ENCODE data around the gene OPCML.

The OPCML gene

DNA sequence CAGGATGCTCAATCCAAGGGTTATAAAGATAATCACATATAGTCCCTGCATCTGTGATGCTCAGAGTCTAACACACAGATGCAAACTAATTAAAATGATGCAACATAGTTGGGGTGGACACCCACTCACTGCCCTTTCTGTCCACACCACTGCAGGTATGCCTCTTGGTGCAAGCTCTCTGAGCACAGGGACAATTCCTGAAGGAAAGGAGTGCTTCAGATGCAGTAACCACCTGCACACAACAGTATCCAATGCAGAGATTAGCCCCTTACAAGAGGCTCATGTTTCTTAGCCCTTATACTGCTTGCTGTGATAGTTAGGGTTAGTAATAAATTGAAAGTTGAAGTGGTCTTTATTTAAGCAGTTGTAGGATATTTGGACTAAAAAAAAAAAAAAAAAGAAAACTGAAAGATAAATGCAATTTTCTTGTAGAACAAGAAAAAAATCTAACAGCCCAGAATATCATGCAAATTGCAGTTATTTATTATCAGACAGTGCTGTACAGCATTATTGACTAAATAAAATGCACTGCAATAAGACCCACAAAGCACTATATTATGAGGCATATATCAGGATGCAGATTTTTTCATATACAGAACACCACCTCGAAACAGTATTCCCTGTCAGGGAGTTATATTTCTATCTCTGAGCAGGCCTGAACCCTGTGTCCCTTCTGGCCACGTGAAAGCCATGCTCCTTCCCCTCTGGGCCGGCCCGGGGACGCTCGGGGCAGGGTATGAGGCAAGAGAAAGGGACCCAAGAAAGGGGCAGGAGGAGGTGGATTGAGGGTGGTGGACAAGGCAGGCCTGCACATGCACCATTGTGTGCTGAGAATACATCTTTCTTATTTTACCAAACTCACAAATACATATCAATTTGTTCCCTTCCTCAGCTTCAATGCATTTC is 260.2 kb downstream of the OPCML start:
- no peak for DNase-seq

DNA sequence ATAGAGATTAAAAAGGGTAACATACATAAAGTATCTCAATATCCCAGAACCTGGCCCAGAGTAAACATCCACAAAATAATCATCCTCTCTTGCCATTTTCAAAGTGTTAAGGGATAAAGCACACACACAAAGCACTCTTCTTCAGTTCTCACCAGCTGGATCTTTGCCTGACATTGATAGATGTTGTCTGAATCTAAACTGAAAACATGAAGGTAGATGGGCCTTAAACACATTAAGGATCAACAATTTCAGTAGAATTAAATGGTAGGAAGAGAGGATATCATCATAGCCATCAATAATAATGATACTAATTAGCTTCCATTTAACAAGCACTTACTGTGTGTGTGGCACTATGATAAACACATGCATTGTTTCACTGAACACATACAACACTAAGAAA is 261.1 kb downstream of the OPCML start:
- no peak for DNase-seq

DNA sequence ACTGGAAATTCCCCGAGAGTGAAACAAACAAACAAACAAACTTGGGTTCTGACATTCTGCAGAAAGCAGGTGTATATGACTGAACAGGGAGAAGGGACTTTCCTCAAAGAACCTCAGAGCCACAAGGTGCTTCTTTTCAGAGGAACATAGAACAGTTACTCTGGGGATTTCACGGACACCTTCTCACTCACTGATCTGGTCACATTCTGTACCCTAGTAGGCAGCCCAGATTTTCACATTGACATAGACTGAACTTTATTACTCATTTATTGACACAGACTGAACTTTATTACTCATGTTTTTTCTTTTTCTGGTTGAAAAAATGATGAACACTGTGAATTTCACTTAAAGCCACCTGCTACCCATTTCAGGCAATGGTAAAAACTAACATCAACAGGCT is 263.0 kb downstream of the OPCML start:
- no peak for DNase-seq

DNA sequence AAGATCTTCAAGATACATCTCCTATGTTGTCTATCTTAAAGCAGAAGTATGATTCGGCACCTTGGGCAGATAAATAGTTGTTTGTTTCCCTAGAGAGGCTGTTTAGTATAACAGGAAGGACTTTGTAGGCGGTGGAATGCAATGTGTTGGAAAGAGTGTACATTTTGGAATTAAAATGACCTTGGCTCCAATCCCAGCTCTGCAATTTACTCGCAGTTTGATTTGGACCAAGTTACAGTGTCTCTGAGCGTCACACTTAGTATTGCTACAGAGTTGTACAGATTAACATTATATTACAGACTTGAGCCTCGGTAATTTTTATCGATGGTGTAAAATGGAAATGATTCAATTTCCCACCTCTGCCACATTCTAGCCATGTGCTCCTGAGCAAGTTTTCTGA is 265.3 kb downstream of the OPCML start:
- no peak for DNase-seq

DNA sequence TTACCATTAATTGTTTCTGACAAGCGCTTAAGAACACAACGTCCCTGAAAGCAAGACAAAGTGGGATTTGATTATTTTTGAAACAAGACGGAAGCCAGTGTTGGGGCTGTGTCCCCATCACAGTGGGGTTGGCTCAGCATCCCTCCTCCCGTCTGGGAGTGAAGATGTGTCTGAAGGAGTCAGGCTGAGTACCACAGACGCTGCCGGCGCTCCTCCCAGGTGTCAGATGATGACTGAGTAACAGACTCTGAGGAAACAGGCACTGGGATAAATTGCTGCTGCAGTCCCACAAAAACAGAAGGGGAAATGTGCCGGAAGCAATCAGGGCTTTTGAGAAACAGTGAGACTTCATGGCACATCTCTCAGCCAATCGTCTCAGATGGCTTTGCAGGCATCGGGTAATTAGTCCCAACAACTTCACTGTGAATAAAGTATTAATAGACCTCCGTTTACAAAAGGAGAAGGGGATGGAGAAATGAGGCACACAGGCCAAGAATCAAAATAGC is 266.7 kb downstream of the OPCML start:
- DNase-seq: no peak

DNA sequence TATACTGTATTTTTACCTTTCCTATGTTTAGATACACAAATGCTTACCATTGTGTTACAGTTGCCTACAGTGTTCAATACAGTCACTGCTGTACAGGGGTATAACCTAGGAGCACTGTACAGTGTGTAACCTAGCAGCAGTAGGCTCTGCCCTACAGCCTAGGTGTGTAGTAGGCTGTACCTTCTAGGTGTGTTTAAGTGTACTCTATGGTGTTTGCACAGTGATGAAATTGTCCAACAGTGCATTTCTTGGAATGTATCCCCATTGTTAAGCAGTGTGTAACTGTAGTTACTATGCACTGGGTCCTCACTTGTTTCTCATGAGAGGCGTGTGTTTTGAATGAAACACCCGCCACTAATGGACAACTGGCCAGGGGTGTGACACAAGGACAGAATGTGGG is 269.0 kb downstream of the OPCML start:
- DNase-seq: no peak

DNA sequence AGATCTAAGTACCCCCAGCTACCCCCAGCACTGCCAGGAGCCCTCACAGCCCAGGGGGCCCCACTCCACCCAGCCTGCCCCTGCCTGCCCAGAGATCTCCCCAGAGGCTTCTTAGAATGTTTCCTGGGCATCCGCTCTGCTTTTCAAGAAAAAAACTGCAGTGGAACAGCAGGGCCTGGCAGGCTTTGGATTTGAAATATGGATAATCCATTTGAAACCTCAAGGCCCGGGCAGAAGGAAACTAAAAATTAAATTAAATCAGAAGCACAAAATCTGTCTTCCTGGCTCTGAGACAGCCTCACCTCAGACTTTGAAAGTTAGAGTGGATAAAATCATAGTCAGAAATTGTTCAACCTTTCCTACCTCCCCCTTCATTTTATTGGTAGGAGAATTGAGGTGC is 273.6 kb downstream of the OPCML start:
- no peak for DNase-seq

DNA sequence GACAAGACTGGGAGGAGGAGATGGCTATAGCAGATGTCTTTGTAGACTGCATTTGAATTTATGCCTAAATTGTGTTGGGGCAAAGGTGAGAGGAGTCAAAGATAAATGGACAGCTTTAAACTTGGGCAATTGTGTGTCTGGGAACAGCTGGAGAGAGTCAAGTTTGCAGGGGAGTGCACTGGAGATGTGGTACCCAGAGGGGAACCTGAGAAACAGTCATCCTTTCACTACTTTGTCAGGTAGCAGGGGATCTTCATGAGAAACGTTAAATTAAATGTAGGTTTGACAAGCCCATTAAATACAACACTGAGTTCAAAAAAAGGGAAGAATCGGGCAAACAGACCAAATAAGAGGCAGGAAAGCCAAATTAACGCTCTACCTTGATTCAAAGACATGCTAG is 277.7 kb downstream of the OPCML start:
- no peak for DNase-seq

DNA sequence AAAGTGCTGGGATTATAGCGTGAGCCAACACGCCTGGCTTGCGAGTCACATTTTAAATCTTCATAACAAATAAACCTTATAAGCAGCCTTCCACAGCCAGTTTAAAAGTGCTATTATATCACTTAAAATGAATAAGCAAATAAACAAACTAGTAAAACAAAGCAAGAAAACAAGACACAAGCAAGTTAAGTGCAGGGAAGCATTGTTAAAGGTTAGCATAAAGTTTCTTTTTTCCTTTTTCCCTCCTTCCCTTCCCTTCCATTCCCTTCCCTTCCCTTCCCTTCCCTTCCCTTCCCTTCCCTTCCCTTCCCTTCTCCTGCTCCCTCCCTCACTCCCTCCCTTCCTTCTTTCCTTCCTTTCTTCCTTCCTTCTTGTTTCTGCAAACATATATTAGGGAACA is 278.7 kb downstream of the OPCML start:
- no peak for DNase-seq

DNA sequence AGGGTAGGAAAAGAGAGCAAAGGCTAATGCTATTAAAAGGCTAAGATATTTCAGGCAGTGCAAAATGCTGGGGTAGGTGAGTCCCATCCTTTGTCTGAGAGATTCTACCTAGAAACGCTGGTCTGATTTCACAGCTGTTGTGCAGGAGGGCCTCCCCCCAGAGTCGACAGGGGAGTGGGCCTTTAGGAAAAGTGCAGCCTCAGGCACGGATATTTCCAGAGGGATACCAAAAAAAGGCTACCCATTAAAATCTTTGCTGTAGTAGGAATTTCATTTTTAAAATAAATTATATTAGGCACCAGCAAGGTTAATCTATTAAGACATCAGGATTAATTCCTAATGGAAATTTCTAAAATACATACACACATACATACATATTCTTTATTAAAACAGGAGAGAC is 280.5 kb downstream of the OPCML start:
- DNase-seq: no peak

DNA sequence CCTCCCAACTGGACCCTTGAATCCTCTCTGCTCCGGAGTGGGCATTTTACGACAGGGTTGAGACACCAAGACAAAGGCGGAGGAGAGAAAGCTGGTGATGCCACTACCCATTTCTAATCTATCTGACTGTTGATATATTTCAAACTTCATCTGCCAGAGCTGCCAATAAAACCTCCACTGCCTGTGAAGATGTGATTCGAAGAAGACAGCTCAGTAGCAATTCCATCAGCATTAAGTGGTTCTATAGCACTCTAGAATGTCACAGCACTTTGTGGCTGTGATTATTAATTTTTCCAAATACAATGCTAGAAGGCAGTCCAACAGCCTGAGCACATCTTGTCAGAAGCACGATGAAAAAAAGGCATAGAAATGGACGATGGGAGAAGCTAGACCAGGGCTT is 282.8 kb downstream of the OPCML start:
- no peak for DNase-seq

DNA sequence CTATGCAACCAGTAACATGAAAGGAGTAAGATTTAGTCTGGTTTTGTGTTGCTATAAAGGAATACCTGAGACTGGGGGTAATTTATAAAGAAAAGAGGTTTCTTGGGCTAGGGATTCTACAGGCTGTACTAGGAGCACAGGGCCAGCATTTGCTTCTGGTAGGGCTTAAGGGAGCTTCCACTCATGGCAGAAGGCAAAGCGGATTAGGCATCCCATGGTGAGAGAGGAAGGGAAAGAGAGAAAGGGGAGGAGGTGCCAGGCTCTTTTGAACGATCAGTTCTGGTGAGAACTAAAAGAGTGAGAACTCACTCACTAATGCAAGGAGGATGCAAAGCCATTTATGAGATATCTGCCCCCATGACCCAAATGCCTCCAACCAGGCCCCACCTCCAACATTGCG is 283.2 kb downstream of the OPCML start:
- DNase-seq: no peak

DNA sequence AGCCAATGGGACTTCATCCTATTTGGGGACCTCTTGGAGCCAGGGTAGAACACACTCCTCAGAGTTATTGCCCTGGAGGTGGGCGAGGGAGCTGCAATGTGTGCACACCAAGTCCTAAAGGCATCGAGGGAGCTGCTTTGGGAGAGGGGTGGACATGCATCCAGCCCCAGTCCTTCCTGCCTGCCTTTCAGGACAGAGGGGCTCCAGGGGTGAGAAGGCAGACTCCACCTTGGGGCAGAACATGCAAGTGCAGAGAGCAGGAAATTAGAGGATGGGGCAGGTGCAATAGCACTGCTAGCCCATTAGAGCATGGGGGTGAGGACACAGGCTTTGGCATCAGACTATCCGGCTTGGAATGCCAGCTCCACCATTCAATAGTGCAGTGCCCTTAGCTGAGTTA is 288.5 kb downstream of the OPCML start:
- no peak for DNase-seq

DNA sequence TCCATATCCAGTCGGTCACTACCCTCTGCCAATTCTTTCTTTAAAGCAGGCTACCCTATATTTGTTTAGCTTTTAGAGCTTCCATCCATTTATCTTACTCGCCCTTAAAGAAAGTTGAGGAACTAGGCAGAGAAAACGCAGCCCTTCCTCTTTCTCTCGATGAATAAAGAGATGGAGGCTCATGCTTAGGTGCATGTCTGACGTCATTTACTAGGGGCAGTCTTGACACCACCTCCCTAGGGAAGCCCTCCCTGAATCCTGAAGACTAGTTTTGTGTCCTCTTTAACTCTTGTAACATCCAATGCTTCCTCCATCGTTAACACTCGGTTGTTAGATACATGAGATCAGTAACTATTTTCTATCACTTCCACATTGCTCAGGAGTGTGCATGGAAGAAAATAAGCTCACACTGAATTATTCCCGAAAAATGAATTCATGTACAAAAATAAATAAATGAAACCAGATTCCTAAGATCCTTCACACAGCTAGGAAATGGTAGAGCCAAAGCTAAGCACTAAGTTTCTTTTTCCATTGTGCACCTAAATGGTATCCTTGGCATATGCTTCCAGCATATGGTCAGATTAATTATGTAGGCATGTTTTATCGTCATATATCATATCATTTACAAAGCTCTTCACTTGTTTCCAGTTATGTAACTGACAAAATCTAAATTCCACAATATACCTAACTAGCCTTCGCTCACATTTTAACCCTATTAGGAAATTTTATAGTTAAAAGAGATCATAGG is 291.2 kb downstream of the OPCML start:
- no peak for DNase-seq

DNA sequence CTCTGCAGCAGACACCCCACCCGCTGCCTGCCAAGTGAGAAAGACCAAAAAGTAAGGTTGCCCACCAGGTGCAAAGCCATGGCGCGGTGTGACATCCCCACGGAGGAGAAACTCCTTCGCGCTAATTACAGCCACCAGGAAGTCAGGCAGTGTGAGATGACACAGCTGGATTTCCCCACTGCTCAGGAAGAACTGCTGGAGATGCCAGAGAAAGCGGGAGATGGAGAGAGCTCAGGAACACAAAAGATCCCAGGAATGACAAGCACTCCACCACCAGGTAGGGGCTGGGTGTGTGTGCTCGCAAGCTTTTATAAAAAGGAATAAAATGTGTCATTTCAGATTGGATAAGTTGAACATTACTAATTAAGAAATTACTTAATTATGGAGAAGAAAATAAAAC is 292.7 kb downstream of the OPCML start:
- no peak for DNase-seq

DNA sequence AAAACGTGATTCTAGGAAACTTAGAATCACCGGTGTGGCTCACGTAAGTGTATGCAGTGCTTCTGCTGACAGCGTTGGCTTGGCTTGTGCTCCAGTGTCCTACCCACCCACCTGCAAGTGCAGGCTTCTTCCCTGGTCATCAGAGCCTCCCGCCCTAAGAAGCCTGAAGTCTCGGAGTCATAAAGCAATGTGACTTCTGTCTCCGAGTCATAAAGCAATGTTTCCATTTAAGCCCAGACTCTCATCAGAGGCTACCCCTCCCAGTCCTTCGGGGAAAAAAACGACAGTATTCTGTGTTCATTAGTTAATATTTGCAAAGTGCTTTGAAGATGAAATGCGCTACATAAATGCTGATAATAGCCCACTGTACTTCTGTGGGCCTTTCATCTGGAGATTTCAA is 293.8 kb downstream of the OPCML start:
- no peak for DNase-seq

DNA sequence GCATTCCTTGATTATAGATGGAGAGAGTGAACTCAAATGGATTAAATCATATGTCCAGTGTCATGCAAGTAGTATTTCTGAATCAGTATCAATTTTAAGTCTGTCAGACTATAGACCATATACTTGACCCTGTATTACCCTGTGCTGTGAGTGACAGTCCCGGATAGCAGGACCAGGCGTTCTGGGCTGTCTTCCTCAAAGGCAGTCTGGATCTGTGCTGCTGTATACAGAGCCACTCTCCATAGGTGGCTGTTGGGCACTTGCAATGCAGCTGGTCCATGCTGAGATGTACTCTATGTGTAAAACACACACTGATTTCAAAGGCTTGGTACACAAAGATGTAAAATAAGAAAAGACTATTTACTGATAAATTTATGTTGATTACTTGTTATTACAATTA is 294.3 kb downstream of the OPCML start:
- DNase-seq: no peak

DNA sequence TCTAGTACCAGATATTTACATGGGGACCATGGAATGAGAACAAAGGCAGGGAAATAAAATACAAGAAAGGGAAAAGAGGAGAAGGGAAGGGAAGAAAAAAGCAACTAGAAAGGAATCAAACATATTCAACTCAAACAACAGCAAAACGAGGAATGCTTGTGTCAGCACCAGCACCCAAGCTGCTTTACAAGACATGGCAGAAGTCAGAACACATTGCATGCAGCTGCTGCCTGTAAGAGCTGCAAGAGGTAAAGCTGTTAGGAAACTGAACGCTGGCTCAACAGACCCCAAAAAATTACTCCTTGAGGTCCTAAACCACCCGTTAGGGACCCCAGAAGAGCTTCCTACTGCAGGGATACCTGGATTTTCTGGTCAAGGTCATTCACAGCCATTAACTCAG is 296.9 kb downstream of the OPCML start:
- DNase-seq: no peak

DNA sequence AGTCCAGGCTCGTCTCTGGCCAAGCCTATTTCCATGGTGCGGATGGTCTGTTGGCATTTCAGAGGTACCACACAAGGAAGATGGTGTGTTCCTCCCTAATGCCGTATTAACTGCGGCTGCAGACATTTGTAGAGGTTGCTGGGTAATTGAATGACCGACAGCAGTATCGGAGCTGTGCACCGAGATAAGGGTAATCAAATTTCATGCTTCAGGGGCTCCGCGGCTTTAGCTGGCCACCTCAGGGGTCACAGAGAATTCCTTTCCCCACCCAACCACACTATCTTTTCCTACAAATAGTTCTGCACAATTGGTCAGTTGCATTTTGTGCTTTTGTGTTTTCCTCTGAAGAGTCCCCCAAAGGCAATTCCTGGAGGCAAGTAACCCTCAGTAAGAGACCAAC is 297.4 kb downstream of the OPCML start:
- no peak for DNase-seq

DNA sequence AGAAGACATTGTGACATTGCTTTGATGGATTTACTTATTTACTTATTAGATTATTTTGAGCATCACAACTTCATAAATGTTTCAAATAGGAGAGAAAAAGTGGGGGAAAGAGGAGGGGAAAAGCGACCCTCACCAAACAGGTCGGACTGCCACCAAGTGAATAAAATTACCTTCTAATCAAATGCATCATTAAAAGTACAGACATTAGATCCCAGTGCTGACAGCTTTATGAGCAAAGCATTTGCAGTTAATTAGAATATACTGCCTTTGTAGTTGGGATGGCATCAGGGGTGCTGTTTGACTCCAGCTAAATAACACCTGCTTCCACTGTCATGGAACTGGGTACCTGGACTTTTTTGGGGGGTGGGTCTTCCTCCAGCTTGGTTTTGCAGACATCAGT is 299.6 kb downstream of the OPCML start:
- no peak for DNase-seq

DNA sequence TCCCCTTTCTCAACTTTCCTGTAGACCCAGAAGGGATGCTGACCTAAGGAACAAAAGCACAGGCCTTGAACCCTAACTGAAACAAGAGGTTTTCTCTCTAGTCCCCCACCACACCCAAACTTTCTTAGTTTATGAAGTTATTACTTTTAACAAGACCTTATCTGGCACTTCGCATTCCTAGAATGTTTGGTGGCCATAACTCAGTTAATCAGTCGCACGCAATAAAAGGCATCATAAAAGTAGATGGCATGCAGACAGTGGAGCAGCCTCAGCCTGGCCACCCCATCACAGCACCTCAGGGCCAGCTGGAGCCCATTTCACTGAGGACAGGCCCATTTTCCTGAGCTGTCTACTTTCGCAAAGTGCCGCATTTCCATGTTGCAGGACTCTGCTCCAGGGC is 301.9 kb downstream of the OPCML start:
- no peak for DNase-seq

DNA sequence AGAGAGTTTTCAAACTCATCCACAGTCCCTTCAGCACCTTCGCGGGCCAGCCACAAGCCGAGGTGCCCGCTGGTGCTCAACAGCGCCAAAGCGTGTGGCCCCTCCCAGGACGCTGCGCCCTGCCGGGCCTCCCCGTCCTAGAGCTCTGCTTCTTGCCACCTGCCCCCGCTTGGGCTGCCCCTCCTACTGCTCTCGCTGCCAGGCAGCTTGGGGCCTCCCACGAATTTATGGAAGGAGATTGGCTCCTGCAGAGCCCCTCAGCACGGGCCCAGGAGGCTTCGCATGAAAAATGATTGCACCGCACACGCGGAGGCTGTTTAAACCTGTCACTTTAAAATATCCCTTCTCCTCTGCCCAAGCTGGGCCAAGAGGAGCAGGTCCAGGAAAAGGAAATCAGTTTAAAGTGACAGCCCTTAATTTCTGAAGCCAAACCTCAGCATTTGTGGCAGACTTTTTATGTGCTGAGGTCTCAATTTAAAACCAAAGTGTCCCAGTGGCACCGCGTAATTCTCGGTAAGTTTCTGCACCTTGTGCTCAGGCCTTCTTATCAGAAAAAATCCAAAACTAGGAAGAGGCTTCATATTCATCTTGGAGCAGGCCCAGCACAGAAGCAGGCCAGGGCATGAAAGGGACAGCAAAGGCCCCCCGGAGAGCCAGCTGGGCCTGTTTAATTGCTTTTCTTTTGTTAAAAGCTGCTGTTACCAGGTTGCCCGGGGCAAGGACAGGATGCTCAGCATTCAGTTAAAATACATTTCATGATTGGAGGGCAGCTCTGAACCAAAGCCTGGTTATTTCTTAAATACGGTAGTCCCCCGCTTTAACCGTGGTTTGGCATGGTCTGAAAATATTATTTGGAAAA is 303.6 kb downstream of the OPCML start:
- DNase-seq: no peak

DNA sequence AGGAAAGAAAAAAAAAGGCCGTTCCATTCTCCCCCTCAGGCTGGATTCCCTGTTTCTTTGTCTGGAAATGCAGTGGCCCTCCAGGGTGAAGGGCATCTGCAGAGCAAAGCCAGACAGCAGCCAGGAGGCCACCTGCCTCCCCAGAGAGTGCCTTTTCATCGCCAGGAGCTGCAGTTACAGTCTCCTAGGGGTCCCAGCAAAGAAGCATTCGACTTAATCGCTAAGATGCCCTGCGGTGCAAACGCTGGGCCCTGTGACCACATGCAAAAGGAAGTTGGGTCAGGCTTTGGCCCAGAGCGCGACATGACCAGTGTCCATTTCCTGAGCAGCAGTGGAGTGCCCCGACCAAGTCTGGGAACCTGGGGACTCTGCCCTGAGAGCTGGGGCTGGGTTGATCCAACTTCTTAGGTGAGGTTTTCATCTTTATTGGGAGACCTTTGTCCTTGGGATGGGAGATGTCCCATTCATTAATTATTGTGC is 304.6 kb downstream of the OPCML start:
- DNase-seq: no peak

All from activated CD4-positive, alpha-beta T cell treated with anti-CD3 and anti-CD28 coated beads for 48 hours (primary cell).